IMR-90 (cell line): Measurements from ENCODE around the gene AKR1C4.

Experiments used
- CHD1 ChIP-seq: IDR thresholded peaks from 2 replicates; pipeline ENCODE4 v1.6.1; 2012; ENCODE audit warnings: low read depth, low read length, improper control_type of control experiment
- MXI1 ChIP-seq: IDR thresholded peaks from 2 replicates; pipeline ENCODE4 v1.6.1; 2012; ENCODE audit warnings: low read depth, mild to moderate bottlenecking, low read length, moderate library complexity, borderline replicate concordance
- POLR2A ChIP-seq: IDR thresholded peaks from 2 replicates; pipeline ENCODE4 v1.6.1; 2012; ENCODE audit warnings: mild to moderate bottlenecking, low read depth, low read length
- SMC3 ChIP-seq: fragments of 150-350 bp; IDR thresholded peaks from 2 replicates; pipeline ENCODE4 v1.6.1; 2016; ENCODE audit warnings: low read depth, mild to moderate bottlenecking, antibody characterized with exemption, low read length, moderate library complexity
- TF ChIP-seq, protein P1 (sequence below): conservative IDR thresholded peaks from 2 replicates; pipeline ENCODE4 v1.5.1; 2012; ENCODE audit warnings: mild to moderate bottlenecking, low read depth, low read length, improper control_type of control experiment

DNA sequence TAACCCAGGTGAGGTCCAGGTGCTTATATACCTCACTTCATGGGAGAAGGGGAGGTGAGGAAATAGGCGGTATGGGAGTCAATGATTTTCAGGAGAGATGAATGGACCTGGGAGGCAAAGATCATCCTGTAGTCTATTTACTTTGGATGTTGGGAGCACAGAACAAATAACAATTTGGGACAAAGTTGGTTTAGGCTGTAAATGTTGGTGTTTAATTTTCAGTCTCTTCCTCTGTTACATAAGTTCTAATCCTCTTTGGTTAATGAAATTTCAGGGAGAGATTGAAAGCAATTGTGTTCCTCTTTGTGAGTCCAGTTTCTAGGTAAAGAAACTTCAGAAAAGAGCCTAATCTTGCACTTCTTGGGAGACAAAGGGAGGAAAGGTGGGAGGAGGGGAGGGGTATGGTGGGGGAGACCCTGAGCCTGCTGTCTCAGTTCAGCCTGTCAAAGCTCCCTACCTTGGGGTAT, 46.9 kb downstream of the AKR1C4 start:
- TF ChIP-seq MXI1, result no peak
- TF ChIP-seq, protein P1, sequence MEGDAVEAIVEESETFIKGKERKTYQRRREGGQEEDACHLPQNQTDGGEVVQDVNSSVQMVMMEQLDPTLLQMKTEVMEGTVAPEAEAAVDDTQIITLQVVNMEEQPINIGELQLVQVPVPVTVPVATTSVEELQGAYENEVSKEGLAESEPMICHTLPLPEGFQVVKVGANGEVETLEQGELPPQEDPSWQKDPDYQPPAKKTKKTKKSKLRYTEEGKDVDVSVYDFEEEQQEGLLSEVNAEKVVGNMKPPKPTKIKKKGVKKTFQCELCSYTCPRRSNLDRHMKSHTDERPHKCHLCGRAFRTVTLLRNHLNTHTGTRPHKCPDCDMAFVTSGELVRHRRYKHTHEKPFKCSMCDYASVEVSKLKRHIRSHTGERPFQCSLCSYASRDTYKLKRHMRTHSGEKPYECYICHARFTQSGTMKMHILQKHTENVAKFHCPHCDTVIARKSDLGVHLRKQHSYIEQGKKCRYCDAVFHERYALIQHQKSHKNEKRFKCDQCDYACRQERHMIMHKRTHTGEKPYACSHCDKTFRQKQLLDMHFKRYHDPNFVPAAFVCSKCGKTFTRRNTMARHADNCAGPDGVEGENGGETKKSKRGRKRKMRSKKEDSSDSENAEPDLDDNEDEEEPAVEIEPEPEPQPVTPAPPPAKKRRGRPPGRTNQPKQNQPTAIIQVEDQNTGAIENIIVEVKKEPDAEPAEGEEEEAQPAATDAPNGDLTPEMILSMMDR, result no peak
- TF ChIP-seq POLR2A, result no peak
- no peak for TF ChIP-seq SMC3
- no peak for TF ChIP-seq CHD1
